ENCODE results near the gene TNFAIP8.

- TF ChIP-seq EP300 (IDR thresholded peaks at IDR 0.05) (no peak), POLR2A (IDR thresholded peaks at IDR 0.05) (no peak), CTCF (IDR thresholded peaks at IDR 0.05) (no peak), POLR2AphosphoS5 (IDR thresholded peaks at IDR 0.05) (no peak)
Observed at GRCh38 chr5:119322948-119323537, 32.8 kb upstream of the TNFAIP8 start.

Data from suprapubic skin (tissue), 4 donors.